Measurements from ENCODE around the gene TNFRSF21.
"Not testable (repeated sequence)": the region's sequence is repeated elsewhere in the genome, so short reads cannot be mapped to it uniquely, and the experiment has no call there.

Gene TNFRSF21

DNA sequence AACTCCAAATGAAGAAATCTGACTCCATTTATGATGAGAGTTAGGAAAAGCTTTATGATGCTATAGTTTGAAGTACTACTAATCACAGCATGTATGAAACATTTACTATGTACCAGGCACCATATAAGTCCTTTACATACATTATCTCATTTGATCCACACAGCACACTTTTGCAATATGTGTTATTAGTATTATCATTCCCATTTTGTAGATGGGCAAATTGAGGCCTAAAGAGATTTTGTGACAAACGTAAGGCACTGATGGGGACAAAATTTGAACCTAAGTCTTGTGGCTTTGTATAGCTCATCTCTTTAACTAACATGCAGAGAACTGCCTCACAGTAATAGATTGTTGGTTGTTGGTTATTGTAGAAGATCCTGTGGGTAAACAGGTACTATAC is 14.2 kb upstream of the TNFRSF21 start:
- DNase-seq: no peak

GRCh38 chr6:47323321-47323720 is 13.6 kb upstream of the TNFRSF21 start:
- no peak for DNase-seq

- no peak for DNase-seq
Measured at GRCh38 chr6:47321577-47321976, 11.9 kb upstream of the TNFRSF21 start.

- no peak for DNase-seq
Measured at GRCh38 chr6:47319867-47320266, 10.2 kb upstream of the TNFRSF21 start.

- DNase-seq: no peak
Measured at GRCh38 chr6:47319382-47319781, 9.7 kb upstream of the TNFRSF21 start.

DNA sequence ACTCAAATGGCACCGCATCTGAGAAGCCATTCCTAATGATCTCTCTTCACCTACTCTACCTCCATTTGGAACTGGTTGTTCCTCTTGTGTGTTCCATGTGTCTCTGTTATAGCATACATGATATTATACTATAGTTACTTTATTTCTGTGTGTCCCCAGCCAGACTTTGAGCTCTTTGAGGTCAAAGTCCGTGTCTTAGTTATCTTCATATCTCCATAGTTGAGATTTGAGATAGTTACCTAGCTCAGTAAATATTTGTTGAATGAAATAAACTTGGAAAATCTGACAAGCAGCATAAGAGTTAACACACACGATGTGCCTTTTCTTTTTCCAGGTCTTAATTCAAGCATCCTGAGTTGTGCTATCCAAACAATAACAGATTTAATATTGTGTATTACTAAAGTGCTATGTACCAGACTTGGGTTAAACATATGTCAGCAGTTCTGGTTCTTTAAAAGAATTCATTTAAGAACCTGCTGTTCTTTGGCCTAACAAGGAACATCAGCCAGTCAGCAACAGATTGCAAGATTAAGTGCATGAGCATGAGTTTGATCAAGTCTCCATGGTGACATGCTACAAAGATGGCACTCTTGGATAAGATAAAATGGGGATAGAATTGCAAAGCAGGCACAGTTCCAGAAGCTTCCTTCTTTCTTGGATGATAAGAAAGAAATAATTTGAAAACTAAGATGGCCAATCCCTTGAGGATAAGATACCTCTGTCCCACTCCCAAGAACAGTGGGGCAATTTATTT is 8.7 kb upstream of the TNFRSF21 start:
- DNase-seq: no peak

GRCh38 chr6:47315181-47315580 is 5.5 kb upstream of the TNFRSF21 start:
- DNase-seq: not testable (repeated sequence)

DNA sequence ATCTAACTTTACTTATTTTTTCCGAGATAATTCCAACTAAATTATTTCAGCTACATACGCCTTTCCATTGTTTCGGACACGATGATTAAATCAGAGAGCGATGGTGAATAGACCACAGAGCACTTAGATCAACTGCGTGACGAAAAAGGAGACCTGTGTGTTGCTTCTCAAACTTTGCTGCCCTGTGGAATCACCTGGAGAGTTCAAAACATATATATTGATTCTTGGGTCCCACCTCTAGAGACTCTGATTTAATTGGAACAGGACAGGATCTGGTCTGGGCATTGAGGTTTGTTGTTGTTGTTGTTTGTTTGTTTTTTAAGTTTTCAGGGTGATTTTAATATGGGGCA is 401 bp upstream of the TNFRSF21 start:
- DNase-seq: no peak

DNA sequence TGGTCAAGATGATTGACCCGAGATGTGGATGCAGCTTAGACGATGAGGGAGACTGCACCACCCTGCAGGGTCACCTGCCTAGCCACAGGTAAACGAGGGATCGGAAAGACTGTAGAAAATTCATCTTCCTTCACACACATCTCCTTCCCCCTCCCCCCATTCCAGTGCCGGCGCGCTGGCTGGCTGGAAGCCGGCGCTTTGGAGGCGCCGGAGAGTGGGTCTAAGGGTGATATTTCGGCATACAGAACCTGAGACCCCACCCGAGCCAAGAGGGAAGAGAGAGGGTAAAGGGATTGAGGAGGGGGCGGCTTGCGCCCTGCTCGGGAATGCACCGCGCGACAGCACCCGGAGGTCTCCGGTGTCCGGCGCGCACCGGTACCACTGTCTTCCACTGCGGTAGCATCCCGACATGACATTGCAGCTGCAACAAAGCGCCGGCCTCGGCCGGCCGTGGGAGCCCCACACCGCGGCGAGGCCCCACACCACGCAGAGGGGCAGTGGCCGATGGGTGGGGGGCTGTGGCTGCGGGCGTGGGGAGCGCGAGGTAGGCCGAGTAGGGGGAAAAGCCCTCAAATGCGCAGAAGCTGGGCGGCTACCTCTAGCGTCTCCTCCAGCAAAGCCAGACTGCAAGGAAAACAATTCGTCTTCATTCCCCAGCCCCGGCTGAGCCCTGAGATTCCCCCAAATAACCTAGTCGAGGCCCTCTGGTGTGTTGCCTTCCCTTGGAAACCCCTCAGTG is 984 bp downstream of the TNFRSF21 start:
- peak in 35 of 58 donors; percentile 7 to 70 (median 39) for DNase-seq

DNA sequence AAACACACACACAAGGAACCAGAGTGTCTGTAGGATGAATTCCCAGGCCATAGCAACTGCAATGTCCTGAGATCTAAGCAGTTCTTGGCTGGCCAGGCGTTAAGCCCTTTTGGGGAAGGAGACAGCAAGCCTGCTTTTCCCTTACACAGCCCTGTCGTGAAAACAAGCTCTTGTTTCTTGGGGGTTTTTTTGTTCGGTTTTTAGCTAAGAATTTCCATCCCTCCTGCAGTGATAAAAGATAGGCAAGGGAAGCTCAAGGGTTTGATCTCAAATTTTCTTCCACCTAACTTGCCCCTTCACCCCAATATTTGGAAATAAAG is 1.5 kb downstream of the TNFRSF21 start:
- peak in 1 of 58 donors; percentile 1 for DNase-seq

- no peak for DNase-seq
Measured at GRCh38 chr6:47307362-47308197, 2.1 kb downstream of the TNFRSF21 start.

- DNase-seq: no peak
Measured at GRCh38 chr6:47306887-47307286, 2.8 kb downstream of the TNFRSF21 start.

DNA sequence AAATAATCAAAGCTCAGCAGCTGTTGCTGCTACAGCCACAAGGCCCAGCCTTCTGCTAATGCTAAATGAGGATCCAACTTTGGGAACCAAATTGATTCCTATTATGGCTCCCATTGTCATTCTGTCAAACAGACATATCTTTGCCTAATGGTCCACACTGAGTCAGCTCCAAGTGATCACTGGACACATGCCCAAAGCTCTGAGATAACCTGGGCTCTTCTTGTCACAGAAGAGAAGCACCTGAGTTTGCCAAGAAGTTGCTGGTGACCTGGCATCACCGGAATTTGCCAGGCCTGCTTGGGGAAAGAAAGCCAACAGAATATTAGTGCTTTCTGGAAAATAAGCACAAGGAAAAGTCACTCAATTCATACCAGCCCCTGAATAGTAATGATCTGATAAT is 5.8 kb downstream of the TNFRSF21 start:
- DNase-seq: no peak

DNA sequence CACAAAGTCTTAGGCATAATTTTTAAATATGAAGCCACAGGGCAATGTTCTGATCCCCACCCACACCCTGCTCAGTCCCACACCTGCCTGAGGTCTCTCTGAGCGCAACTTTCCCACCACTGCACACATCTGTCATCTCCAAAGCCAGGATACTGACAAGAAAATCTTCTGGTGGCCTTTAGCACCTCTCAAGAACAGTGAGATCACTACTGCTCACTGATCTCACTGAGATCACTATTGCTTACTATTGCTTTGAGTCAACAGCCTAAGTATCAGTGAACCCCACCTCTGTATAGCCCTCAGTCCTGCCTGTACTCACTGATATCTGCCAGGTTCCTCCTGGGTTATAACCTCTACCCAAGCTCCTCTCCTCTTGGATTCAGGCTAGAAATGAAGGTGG is 6.4 kb downstream of the TNFRSF21 start:
- no peak for DNase-seq

- DNase-seq: no peak
Measured at GRCh38 chr6:47302043-47302442, 7.7 kb downstream of the TNFRSF21 start.

DNA sequence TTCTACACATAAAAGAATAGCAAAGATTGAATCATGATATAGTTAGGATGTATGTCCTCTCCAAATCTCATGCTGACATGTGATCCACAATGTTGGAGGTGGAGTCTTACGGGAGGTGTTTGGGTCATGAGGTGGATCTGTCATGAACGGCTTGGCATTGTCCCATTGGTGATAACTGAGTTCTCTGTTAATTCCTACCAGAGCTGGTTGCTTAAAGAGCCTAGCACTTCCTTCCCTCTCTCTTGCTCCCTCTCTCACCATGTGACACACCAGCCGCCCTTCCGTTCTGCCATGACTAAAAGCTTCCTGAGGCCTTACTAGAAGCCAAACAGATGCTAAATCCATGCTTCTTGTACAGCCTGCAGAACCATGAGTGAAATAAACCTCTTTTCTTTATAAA is 8.3 kb downstream of the TNFRSF21 start:
- no peak for DNase-seq

DNA sequence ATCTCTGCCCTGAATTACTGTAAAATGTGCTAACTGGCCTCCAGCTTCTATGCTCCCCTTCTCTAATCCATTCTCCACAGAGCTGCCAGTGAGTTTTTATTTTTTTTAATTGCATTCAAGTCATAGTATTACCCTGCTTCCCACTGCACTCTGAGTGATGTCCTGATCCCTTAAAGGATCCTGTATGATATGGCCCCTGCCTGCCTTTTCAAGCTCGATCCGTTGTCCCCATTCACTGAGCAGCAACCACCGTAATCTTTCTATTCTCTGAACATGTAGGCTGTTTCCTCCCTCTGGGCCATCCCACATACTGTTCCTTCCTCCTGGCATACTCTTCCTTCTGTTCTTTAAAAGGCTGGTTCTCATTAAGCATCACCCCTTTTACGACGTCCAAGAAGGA is 9.3 kb downstream of the TNFRSF21 start:
- DNase-seq: no peak

GRCh38 chr6:47299965-47300364 is 9.7 kb downstream of the TNFRSF21 start:
- no peak for DNase-seq

GRCh38 chr6:47298475-47298874 is 11.2 kb downstream of the TNFRSF21 start:
- no peak for DNase-seq

- no peak for DNase-seq
Measured at GRCh38 chr6:47294990-47295389, 14.7 kb downstream of the TNFRSF21 start.

- no peak for DNase-seq
Measured at GRCh38 chr6:47292944-47293343, 16.8 kb downstream of the TNFRSF21 start.

DNA sequence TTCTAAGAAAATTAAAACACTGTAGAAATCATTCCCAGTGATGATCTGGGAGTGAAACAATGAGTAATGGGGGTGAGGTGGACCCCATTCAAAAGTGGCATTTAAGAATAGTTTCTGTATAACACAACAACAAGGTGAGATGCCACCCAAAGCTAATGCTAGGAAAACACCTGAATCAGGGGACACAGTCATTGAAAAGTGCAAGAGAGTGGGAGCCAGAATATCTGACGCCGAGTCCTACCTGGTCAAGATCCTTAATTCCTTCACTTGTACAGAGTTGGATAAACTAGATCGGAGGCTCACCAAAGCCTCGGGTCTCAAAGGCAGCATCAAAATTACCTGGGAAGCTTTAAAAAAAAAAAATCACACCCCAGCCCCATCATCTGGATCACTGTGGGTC is 17.7 kb downstream of the TNFRSF21 start:
- no peak for DNase-seq
